ENCODE measurements around the gene DSCAM. TPM values are rescaled to one million over a fixed set of nuclear protein-coding genes. Genes with fewer than 3 reads are reported as not detected.

DSCAM gene
- total and polyA plus RNA-seq, 10 of the 15 experiments (the other 5 are each of a cell fraction or from before 2014, with no cell fraction given), result not detected

- no peak overlapping the region for H2AFZ ChIP-seq (ENCODE audit: control insufficient read depth, low read depth, low read length)
- intact Hi-C loops (cut with micrococcal nuclease; ENCODE audit: unreplicated experiment) (no loop called here), in situ Hi-C loops (cut with MboI) (no loop called here)
- no peak for FAIRE-seq
- ChIA-PET CTCF (no interaction called here), POLR2A (no interaction called here), SMC1A (ENCODE audit: uncharacterized antibody, unreplicated experiment) (no interaction called here), RAD21 (ENCODE audit: unreplicated experiment) (no interaction called here)
- no peak for ATAC-seq
- no peaks in the 10 kb centered on the region for H3K36me3 ChIP-seq (ENCODE audit: control insufficient read depth in 2 of 2, insufficient read depth in 2 of 2, low read length in 1 of 2)
- H3K79me2 ChIP-seq (ENCODE audit: control insufficient read depth, insufficient read depth, low read length), result no peaks in the 10 kb centered on the region
- DNase-seq (ENCODE audit: low read depth, low spot score), result no peak
- WGBS (ENCODE audit: insufficient coverage, insufficient replicate concordance, low lambda C conversion rate, missing lambda C conversion rate), result 29% methylated on average over 3 of the region's 3 CpGs
- TF ChIP-seq ZBTB40 (IDR thresholded peaks at IDR 0.05; ENCODE audit: borderline replicate concordance) (no peak), SUZ12 (IDR thresholded peaks at IDR 0.05; ENCODE audit: unreplicated experiment) (no peak), NRF1 (conservative IDR thresholded peaks at IDR 0.05; ENCODE audit: low read depth, low read length) (no peak), TBL1XR1 (IDR thresholded peaks at IDR 0.05; ENCODE audit: low read depth, low read length) (no peak), ZNF687 (IDR thresholded peaks at IDR 0.05) (no peak), ZZZ3 (IDR thresholded peaks at IDR 0.05; ENCODE audit: control insufficient read depth, insufficient read length, low read depth) (no peak)
- no peaks in the 10 kb centered on the region for H3K27me3 ChIP-seq (replicated peaks in 1 of 2; ENCODE audit: control insufficient read depth in 2 of 2, insufficient read depth in 2 of 2, low read length in 1 of 2)
- H3K9me3 ChIP-seq (replicated peaks; ENCODE audit: control insufficient read depth, insufficient read depth, low read length), result no peaks in the 10 kb centered on the region
- no peaks in the 10 kb centered on the region for H4K20me1 ChIP-seq (ENCODE audit: control insufficient read depth, insufficient read depth)
- no peak overlapping the region for H3K27ac ChIP-seq (ENCODE audit: control insufficient read depth, insufficient read depth)
- H3K4me2 ChIP-seq (ENCODE audit: control insufficient read depth, insufficient read depth), result no peak overlapping the region
- H3K4me3 ChIP-seq, result no peak overlapping the region
- no TSS peak for BruUV-seq (replicated peaks)
- no peak overlapping the region for H3K9ac ChIP-seq (ENCODE audit: control insufficient read depth, insufficient read depth, low read length)
- H3K4me1 ChIP-seq (ENCODE audit: control insufficient read depth, insufficient read depth, low read length), result no peaks in the 10 kb centered on the region
Observed at GRCh38 chr21:40587736-40588346, 259.1 kb downstream of the DSCAM start.

All from GM12878 (cell line).